GM21526 (cell line): ENCODE results near the gene CREB3L2.
"Not testable (repeated sequence)": the region's sequence is repeated elsewhere in the genome, so short reads cannot be mapped to it uniquely, and the experiment has no call there.

Source experiments
- ATAC-seq: cut with Tn5 transposase; IDR thresholded peaks from one replicate; pipeline ENCODE4 v1.9.1; 2021; ENCODE audit warnings: moderate library complexity; ENCODE audit not compliant: unreplicated experiment, low FRiP score

CREB3L2 gene

DNA sequence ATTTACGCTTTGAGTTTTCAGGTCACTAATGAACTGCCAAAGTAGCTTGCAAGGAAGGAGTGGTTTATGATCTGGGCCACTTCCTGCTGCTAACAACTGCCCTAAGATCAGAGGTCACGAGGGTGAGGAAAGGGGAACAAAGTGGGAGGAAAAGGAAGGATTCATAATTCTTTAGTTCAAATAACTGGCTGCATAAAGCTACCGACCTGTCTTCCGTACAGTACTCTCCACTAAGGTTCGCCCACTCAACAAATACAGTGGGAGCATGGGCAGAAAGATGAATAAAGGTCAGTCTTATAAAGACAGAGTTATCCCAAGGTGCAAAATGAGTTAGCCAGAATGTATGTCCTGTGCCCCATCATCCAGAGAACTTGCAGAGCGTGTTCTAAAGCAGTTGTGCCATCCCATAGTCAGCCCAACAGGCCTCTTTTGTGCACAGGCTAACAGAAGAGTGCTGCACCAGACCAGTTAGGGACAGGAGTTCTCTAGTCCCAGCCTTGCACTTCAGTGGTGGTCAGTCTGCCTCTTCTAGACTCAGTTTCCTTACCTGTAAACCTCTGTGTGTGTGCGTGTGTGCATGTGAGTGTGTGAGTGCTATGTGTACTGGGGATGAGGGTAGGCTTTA, 65.9 kb downstream of the CREB3L2 start:
- ATAC-seq = no peak

- peak; percentile 72 for ATAC-seq
These were observed 66.7 kb downstream of the CREB3L2 start for GRCh38 chr7:137934941-137935883.

DNA sequence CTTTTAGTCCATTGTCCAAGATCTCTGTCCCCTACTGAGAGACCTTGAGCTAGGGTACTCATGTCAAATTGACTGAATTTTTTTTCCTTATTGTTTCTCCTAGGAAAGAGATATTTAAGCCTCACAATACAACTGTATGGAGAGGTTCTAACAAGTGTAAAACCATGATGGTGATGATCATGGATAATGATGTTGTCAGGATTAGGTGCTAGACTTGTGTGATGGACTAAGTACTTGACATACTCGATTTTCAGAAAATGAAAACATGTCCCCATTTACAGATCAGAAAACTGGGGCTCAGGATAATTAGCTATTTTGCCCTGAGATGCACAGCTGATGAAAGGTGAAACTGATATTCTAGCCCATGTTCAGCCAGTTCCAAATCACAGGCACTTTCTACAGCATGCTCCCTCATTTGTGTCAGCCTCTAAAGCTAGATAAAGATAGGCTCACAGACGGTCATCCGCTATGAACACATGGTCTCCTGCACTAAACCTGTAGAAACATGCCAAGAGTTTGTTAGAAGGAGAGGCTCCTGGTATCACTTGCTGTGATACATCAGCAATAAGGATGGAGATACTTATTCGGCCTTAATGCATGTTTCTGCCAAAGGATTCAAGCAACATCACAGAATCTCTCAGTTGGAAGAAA, 67.6 kb downstream of the CREB3L2 start:
- ATAC-seq = no peak

- ATAC-seq = no peak
These were observed 68.4 kb downstream of the CREB3L2 start for GRCh38 chr7:137933270-137934017.

DNA sequence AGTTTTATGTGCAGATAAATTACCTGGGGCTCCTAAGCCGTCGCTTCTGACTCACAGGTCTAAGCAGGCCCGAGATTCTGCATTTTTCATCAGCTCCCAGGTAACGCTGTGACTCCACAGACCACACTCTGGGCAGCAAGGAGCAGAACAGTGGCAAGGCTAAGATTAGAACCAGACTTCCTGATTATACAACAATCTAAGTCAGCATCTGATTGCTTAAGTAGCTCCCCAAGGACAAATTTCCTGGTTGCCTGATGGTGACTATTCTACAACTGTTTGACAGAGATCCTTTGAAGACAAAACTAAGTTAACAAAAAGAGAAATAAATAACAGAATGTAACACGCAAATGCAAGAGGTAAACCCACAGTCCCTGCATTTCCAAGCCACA, 69.0 kb downstream of the CREB3L2 start:
- no peak for ATAC-seq

DNA sequence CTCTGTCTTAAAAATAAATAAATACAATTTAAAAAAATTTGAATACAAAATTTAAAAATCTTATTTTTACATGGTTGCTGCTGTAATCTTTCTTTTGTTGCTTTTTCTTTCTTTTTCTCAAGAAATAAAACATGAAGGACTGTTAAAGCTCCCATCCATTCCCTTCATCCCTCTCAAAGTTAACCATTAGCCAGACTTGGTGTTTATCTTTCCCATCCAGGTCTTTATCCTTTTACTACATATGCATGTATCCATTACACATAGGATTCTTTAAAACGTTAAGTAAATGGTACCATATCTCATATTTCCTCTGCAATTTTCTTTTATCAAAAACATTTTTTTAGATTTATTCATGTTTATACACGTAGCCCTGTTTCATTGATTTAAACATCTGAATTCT, 70.1 kb downstream of the CREB3L2 start:
- ATAC-seq = no peak

- ATAC-seq = no peak
These were observed 71.3 kb downstream of the CREB3L2 start for GRCh38 chr7:137930581-137930980.

DNA sequence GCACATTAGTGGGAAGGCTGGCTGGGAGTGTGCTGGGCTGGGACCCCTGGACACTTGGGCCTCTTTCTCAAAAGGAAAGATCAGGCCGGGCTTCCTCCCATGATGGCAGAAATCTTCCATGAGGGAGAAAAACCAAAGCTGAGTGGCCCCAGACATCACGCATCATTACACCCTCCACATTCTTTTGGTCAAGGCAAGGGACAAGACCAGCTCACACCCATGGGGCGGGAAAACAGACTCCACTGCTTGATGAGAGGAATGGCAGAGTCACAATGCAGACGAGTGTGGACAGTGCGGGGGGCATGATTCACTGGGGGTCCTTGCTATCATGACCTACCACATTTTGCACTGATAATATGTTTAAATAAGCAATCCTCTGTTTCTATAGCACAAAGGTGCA, 73.3 kb downstream of the CREB3L2 start:
- no peak for ATAC-seq

GRCh38 chr7:137927386-137927785, 74.5 kb downstream of the CREB3L2 start:
- no peak for ATAC-seq

DNA sequence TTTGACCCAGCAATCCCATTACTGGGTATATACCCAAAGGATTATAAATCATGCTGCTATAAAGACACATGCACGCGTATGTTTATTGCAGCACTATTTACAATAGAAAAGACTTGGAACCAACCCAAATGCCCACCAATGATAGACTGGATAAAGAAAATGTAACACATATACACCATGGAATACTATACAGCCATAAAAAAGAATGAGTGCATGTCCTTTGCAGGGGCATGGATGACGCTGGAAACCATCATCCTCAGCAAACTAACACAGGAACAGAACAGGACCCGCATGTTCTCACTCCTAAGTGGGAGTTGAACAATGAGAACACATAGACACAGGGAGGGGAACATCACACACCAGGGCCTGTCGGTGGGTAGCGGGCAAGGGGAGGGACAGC, 75.7 kb downstream of the CREB3L2 start:
- ATAC-seq = not testable (repeated sequence)

GRCh38 chr7:137925754-137926153, 76.1 kb downstream of the CREB3L2 start:
- no peak for ATAC-seq

- no peak for ATAC-seq
These were observed 76.8 kb downstream of the CREB3L2 start for GRCh38 chr7:137925091-137925490.

GRCh38 chr7:137923380-137923779, 78.5 kb downstream of the CREB3L2 start:
- no peak for ATAC-seq

DNA sequence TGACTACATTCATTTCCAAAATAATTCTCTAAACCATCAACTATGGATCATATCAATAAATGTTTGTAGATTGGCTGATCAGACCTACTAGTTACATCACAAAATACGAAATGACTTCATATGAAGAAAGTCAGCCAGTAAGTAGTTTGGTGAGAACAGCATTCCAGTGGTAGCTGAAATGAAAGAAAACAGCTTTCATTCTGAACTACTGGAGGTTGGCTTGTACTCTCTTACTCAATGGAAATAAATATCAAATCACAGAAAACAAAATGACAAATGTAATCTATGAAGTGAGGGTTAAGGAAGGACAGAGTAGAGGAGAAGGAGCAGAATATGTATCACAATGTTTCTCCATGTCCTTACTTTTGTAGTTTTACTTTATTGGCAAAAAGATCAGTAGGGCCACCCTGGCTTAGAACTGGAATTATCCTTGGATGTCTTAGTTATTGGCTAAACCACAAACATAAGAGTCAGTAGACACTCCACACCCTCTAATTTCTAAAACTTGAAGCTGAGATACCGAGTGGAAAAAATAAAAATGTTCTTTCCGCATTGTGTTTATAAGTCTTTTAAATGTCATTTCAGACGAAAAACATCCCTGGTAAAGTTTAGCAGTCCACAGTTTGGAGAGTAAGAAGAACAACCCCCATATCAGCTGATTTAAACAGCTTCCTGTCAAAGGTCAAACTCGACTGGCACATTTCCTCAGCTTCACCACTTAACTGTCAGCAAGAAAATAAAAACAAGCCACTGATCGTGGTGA, 81.1 kb downstream of the CREB3L2 start:
- no peak for ATAC-seq

DNA sequence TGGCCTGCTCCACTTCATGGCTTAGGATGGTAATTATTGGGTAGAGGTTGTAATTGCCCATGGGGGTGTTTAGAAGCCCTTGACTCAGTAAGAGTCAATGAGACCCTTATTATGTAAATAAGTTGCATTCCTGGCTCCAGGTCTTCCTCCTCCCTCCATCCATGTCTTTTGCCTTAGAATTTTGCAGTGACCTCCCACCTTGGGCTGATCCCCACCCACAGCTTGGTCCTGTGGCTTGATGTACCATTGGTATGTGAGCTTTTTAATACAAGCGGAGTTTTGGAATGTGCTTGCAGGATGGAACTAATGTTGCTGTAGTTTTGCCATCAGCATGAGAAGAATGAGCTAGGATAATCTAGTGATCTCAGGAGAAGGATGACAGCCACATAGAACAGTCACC, 81.9 kb downstream of the CREB3L2 start:
- ATAC-seq = no peak

GRCh38 chr7:137916980-137917645, 84.8 kb downstream of the CREB3L2 start:
- ATAC-seq = peak; percentile 43

GRCh38 chr7:137916564-137916963, 85.3 kb downstream of the CREB3L2 start:
- ATAC-seq = peak; percentile 48

DNA sequence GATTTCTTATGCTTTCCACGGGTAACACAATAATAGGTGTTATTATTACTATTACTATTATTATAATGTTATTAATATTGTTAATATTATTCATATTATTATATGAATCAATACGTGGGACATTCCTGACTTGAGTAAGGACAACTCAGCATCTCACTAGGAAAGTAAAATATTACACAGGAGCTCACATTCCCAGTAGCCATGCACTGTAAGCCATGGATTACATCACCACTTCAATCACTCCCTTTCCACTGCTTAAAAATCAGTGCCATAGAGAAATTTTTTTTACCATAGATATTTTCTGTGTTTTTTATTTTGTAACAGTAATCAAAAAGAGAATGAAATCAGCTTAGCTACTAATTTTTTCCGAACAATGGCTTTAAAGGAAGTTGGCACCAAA, 86.6 kb downstream of the CREB3L2 start:
- no peak for ATAC-seq

GRCh38 chr7:137913985-137914384, 87.9 kb downstream of the CREB3L2 start:
- no peak for ATAC-seq
